GM21390 (cell line): ENCODE results near the gene PMIS2.

Source experiments
- ATAC-seq: cut with Tn5 transposase; IDR thresholded peaks from one replicate; pipeline ENCODE4 v1.9.1; 2021; ENCODE audit not compliant: unreplicated experiment

The PMIS2 gene

GRCh38 chr19:35585848-35586247, at the start of gene PMIS2:
Gene PMIS2, plus strand, starts transcription at chr19:35586173. Its CDS starts 87 bp downstream, at chr19:35586260.
- ATAC-seq, result no peak

GRCh38 chr19:35539314-35539713, 46.7 kb upstream of the PMIS2 start:
- no peak for ATAC-seq

- ATAC-seq, result no peak
Observed at GRCh38 chr19:35539850-35540249, 46.1 kb upstream of the PMIS2 start.

- no peak for ATAC-seq
Observed at GRCh38 chr19:35540356-35540927, 45.5 kb upstream of the PMIS2 start.

- ATAC-seq, result no peak
Observed at GRCh38 chr19:35542209-35542608, 43.8 kb upstream of the PMIS2 start.

GRCh38 chr19:35543280-35544109, 42.5 kb upstream of the PMIS2 start:
- ATAC-seq, result no peak

GRCh38 chr19:35544110-35544802, 41.7 kb upstream of the PMIS2 start:
- no peak for ATAC-seq

GRCh38 chr19:35545001-35545854, 40.7 kb upstream of the PMIS2 start, which contains the start of gene TMEM147:
Gene TMEM147, plus strand, starts transcription at chr19:35545626. Its CDS starts 114 bp downstream, at chr19:35545740.
- ATAC-seq, result peak; percentile 66

- ATAC-seq, result peak; percentile 41
Observed at GRCh38 chr19:35545855-35546381, 40.1 kb upstream of the PMIS2 start.

GRCh38 chr19:35546532-35546931, 39.4 kb upstream of the PMIS2 start:
- no peak for ATAC-seq

- no peak for ATAC-seq
Observed at GRCh38 chr19:35549174-35549788, 36.7 kb upstream of the PMIS2 start.

- no peak for ATAC-seq
Observed at GRCh38 chr19:35549879-35550523, 36.0 kb upstream of the PMIS2 start.

GRCh38 chr19:35551091-35551810, 34.7 kb upstream of the PMIS2 start:
- ATAC-seq, result no peak

GRCh38 chr19:35552534-35553384, 33.2 kb upstream of the PMIS2 start:
- no peak for ATAC-seq

- no peak for ATAC-seq
Observed at GRCh38 chr19:35553385-35554000, 32.5 kb upstream of the PMIS2 start.

- no peak for ATAC-seq
Observed at GRCh38 chr19:35554076-35554475, 31.9 kb upstream of the PMIS2 start.

GRCh38 chr19:35555301-35556005, 30.5 kb upstream of the PMIS2 start:
- ATAC-seq, result no peak
